GM19372 (cell line): ENCODE data around the gene ZC3H18.
"Not testable (repeated sequence)": the region's sequence is repeated elsewhere in the genome, so short reads cannot be mapped to it uniquely, and the experiment has no call there.

ENCODE experiments used
- ATAC-seq: cut with Tn5 transposase; IDR thresholded peaks from one replicate; pipeline ENCODE4 v1.9.1; 2021; ENCODE audit warnings: mild to moderate bottlenecking, low read depth, moderate library complexity; ENCODE audit not compliant: unreplicated experiment

The ZC3H18 gene

GRCh38 chr16:88600539-88600896, 30.3 kb downstream of the ZC3H18 start:
- ATAC-seq, result no peak

- ATAC-seq, result no peak
Observed at GRCh38 chr16:88601313-88602036, 31.3 kb downstream of the ZC3H18 start.

GRCh38 chr16:88602091-88602490, 31.9 kb downstream of the ZC3H18 start:
- no peak for ATAC-seq

GRCh38 chr16:88605186-88606147, 35.3 kb downstream of the ZC3H18 start:
- ATAC-seq, result no peak

GRCh38 chr16:88606148-88606757, 36.0 kb downstream of the ZC3H18 start:
- no peak for ATAC-seq

GRCh38 chr16:88608076-88608475, 37.9 kb downstream of the ZC3H18 start:
- no peak for ATAC-seq

GRCh38 chr16:88609426-88609825, 39.2 kb downstream of the ZC3H18 start:
- not testable (repeated sequence) for ATAC-seq

GRCh38 chr16:88610080-88610479, 39.9 kb downstream of the ZC3H18 start:
- no peak for ATAC-seq

GRCh38 chr16:88610909-88611812, 41.0 kb downstream of the ZC3H18 start:
- ATAC-seq, result no peak

- ATAC-seq, result no peak
Observed at GRCh38 chr16:88613293-88613692, 43.1 kb downstream of the ZC3H18 start.

- no peak for ATAC-seq
Observed at GRCh38 chr16:88613911-88614817, 44.0 kb downstream of the ZC3H18 start.

- no peak for ATAC-seq
Observed at GRCh38 chr16:88614818-88615580, 44.8 kb downstream of the ZC3H18 start.

- no peak for ATAC-seq
Observed at GRCh38 chr16:88616320-88616719, 46.1 kb downstream of the ZC3H18 start.

- no peak for ATAC-seq
Observed at GRCh38 chr16:88616736-88617135, 46.5 kb downstream of the ZC3H18 start.

- no peak for ATAC-seq
Observed at GRCh38 chr16:88617268-88618031, 47.2 kb downstream of the ZC3H18 start.

GRCh38 chr16:88618182-88618955, 48.2 kb downstream of the ZC3H18 start:
- no peak for ATAC-seq
